ENCODE data around the gene SUN3. TPM values are rescaled to one million over a fixed set of nuclear protein-coding genes. Genes with fewer than 3 reads are reported as not detected.

SUN3 gene
- total and polyA plus RNA-seq, 7 donors, result 0.01 to 0.54 TPM; not detected in 5

- ATAC-seq, result no peak
- Histone ChIP-seq H3K9me3 (no peaks in the 10 kb centered on the region), H3K4me1 (no peaks in the 10 kb centered on the region), H3K27me3 (ENCODE audit: insufficient read depth in 3 of 3, low read length in 2 of 3) (no peaks in the 10 kb centered on the region), H3K4me3 (no peak overlapping the region), H3K27ac (no peak overlapping the region), H3K36me3 (ENCODE audit: insufficient read depth in 1 of 2, low read depth in 1 of 2) (no peaks in the 10 kb centered on the region)
- no peak for DNase-seq
- TF ChIP-seq, protein P1, sequence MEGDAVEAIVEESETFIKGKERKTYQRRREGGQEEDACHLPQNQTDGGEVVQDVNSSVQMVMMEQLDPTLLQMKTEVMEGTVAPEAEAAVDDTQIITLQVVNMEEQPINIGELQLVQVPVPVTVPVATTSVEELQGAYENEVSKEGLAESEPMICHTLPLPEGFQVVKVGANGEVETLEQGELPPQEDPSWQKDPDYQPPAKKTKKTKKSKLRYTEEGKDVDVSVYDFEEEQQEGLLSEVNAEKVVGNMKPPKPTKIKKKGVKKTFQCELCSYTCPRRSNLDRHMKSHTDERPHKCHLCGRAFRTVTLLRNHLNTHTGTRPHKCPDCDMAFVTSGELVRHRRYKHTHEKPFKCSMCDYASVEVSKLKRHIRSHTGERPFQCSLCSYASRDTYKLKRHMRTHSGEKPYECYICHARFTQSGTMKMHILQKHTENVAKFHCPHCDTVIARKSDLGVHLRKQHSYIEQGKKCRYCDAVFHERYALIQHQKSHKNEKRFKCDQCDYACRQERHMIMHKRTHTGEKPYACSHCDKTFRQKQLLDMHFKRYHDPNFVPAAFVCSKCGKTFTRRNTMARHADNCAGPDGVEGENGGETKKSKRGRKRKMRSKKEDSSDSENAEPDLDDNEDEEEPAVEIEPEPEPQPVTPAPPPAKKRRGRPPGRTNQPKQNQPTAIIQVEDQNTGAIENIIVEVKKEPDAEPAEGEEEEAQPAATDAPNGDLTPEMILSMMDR (IDR thresholded peaks at IDR 0.05), result no peak
- 72 to 79% (median 75%) methylated on average over 5 of the region's 5 CpGs for WGBS, 3 donors
- intact Hi-C loops (cut with DNase I), result no loop called here
Observed at GRCh38 chr7:48025624-48026023, 3.3 kb downstream of the SUN3 start.

- no peaks in the 10 kb centered on the region for H3K9me3 ChIP-seq
- H3K36me3 ChIP-seq (ENCODE audit: insufficient read depth in 1 of 2, low read depth in 1 of 2), result no peaks in the 10 kb centered on the region
- ATAC-seq (no peak), DNase-seq (no peak)
- intact Hi-C loops (cut with DNase I), result no loop called here
- WGBS, 3 donors, result 86 to 92% (median 87%) methylated on average over 4 of the region's 4 CpGs
- no peak overlapping the region for H3K27ac ChIP-seq
- no peaks in the 10 kb centered on the region for H3K27me3 ChIP-seq (ENCODE audit: insufficient read depth in 3 of 3, low read length in 2 of 3)
- H3K4me1 ChIP-seq, result no peaks in the 10 kb centered on the region
- H3K4me3 ChIP-seq, result no peak overlapping the region
- TF ChIP-seq, protein P1 (IDR thresholded peaks at IDR 0.05), result no peak
Observed at GRCh38 chr7:48017674-48018073, 11.2 kb downstream of the SUN3 start.

DNA sequence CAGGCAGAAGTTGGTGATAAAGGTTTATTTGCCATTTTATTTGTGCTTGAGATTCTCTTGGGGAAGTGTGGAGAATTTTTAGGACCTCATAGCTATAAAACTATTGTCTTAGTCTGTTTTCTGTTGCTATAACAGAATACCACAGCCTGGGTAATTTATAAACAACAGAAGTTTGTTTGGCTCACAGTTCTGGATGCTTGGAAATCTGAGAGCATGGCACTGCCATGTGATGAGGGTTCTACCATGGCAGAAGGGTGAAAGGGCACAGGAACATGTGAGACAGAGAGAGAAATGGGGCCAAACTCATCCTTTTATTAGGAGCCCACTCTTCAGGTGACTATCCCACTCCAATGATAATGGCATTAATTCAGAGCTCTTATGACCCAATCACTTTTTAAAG lies 12.3 kb downstream of the SUN3 start:
- Histone ChIP-seq H3K4me1 (no peaks in the 10 kb centered on the region), H3K4me3 (no peak overlapping the region), H3K27me3 (ENCODE audit: insufficient read depth in 3 of 3, low read length in 2 of 3) (no peaks in the 10 kb centered on the region), H3K36me3 (ENCODE audit: insufficient read depth in 1 of 2, low read depth in 1 of 2) (no peaks in the 10 kb centered on the region), H3K9me3 (no peaks in the 10 kb centered on the region), H3K27ac (no peak overlapping the region)
- intact Hi-C loops (cut with DNase I), result no loop called here
- no peak for ATAC-seq
- TF ChIP-seq, protein P1 (IDR thresholded peaks at IDR 0.05), result no peak
- no peak for DNase-seq

- Histone ChIP-seq H3K4me3 (no peak overlapping the region), H3K27me3 (ENCODE audit: insufficient read depth in 3 of 3, low read length in 2 of 3) (no peaks in the 10 kb centered on the region), H3K9me3 (no peaks in the 10 kb centered on the region), H3K36me3 (ENCODE audit: insufficient read depth in 1 of 2, low read depth in 1 of 2) (no peaks in the 10 kb centered on the region), H3K27ac (no peak overlapping the region), H3K4me1 (no peaks in the 10 kb centered on the region)
- 64 to 71% (median 71%) methylated on average over 3 of the region's 3 CpGs for WGBS, 3 donors
- intact Hi-C loops (cut with DNase I), result no loop called here
- DNase-seq, result no peak
- TF ChIP-seq, protein P1 (IDR thresholded peaks at IDR 0.05), result no peak
- ATAC-seq, result no peak
Observed at GRCh38 chr7:48011951-48012350, 17.0 kb downstream of the SUN3 start.

- H3K4me3 ChIP-seq, result no peak overlapping the region
- 59 to 78% (median 72%) methylated on average over 2 of the region's 2 CpGs for WGBS, 3 donors
- ATAC-seq, result no peak
- no peak overlapping the region for H3K27ac ChIP-seq
- intact Hi-C loops (cut with DNase I), result no loop called here
- no peaks in the 10 kb centered on the region for H3K36me3 ChIP-seq (ENCODE audit: insufficient read depth in 1 of 2, low read depth in 1 of 2)
- H3K4me1 ChIP-seq, result no peaks in the 10 kb centered on the region
- no peaks in the 10 kb centered on the region for H3K9me3 ChIP-seq
- no peaks in the 10 kb centered on the region for H3K27me3 ChIP-seq (ENCODE audit: insufficient read depth in 3 of 3, low read length in 2 of 3)
- DNase-seq, result no peak
- TF ChIP-seq, protein P1 (IDR thresholded peaks at IDR 0.05), result no peak
Observed at GRCh38 chr7:48011323-48011722, 17.6 kb downstream of the SUN3 start.

Measured in psoas muscle (tissue), 8 donors.